ENCODE results near the gene MAP2K5.

GRCh38 chr15:67613211-67613610 is 70.7 kb downstream of the MAP2K5 start:
- TF ChIP-seq, protein P1, sequence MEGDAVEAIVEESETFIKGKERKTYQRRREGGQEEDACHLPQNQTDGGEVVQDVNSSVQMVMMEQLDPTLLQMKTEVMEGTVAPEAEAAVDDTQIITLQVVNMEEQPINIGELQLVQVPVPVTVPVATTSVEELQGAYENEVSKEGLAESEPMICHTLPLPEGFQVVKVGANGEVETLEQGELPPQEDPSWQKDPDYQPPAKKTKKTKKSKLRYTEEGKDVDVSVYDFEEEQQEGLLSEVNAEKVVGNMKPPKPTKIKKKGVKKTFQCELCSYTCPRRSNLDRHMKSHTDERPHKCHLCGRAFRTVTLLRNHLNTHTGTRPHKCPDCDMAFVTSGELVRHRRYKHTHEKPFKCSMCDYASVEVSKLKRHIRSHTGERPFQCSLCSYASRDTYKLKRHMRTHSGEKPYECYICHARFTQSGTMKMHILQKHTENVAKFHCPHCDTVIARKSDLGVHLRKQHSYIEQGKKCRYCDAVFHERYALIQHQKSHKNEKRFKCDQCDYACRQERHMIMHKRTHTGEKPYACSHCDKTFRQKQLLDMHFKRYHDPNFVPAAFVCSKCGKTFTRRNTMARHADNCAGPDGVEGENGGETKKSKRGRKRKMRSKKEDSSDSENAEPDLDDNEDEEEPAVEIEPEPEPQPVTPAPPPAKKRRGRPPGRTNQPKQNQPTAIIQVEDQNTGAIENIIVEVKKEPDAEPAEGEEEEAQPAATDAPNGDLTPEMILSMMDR (IDR thresholded peaks at IDR 0.05; ENCODE audit: poor library complexity): no peak
- TF ChIP-seq EZH2 (IDR thresholded peaks at IDR 0.05; ENCODE audit: borderline replicate concordance): no peak
